PC-3 (cell line): ENCODE measurements around the gene NFATC2. TPM values are rescaled to one million over a fixed set of nuclear protein-coding genes. Genes with fewer than 3 reads are reported as not detected.

Experiments used
- ATAC-seq: fragments of 200-7000 bp; cut with Tn5 transposase; 2 replicates; pipeline ENCODE4 v1.9.1; 2020; ENCODE audit warnings: mild to moderate bottlenecking, moderate library complexity
- BruUV-seq: library from RNA; stranded (reverse); fragments of 400-500 nt; replicated peaks from 2 replicates; lab custom pipeline; 2021; lab: Mats Ljungman, UMichigan
- CTCF ChIA-PET: fragments of 300-600 bp; sonication (Branson Sonifier 250); formaldehyde crosslinking; loops from one replicate; lab custom pipeline; 2022; ENCODE audit warnings: antibody characterized with exemption; lab: Charles Lee
- POLR2A ChIA-PET: fragments of 300-600 bp; sonication (Branson Sonifier 250); formaldehyde crosslinking; loops from one replicate; lab custom pipeline; 2022; ENCODE audit warnings: antibody characterized with exemption; ENCODE audit not compliant: unreplicated experiment; lab: Charles Lee
- DNase-seq: peaks from one replicate; pipeline ENCODE4 v3.0.0-alpha.2; 2015
- H2AFZ ChIP-seq: fragments of 300-600 bp; sonication (generic); 2 replicates; pipeline ENCODE4 v1.6.0; 2016; ENCODE audit warnings: antibody characterized with exemption, low read length
- H3F3A ChIP-seq: fragments of 300-600 bp; sonication (generic); one replicate; pipeline ENCODE4 v1.6.0; 2017; ENCODE audit warnings: antibody characterized with exemption, low read length, control low read depth, mild to moderate bottlenecking; ENCODE audit not compliant: unreplicated experiment
- H3K27ac ChIP-seq: fragments of 300-600 bp; sonication (generic); 2 replicates; pipeline ENCODE4 v1.5.1; 2016; ENCODE audit warnings: mild to moderate bottlenecking, low read length
- H3K27me3 ChIP-seq: fragments of 300-600 bp; sonication (generic); 2 replicates; pipeline ENCODE4 v1.6.1; 2016; ENCODE audit warnings: low read length, mixed read lengths
- H3K36me3 ChIP-seq: fragments of 300-600 bp; sonication (generic); 2 replicates; pipeline ENCODE4 v1.6.1; 2016; ENCODE audit warnings: low read depth, mixed run types, low read length, mixed read lengths
- H3K4me1 ChIP-seq: fragments of 300-600 bp; sonication (generic); 2 replicates; pipeline ENCODE4 v1.5.1; 2016; ENCODE audit warnings: low read length; ENCODE audit not compliant: insufficient read depth
- H3K4me2 ChIP-seq: fragments of 300-600 bp; sonication (generic); 2 replicates; pipeline ENCODE4 v1.6.0; 2016; ENCODE audit warnings: low read length
- H3K4me3 ChIP-seq: fragments of 300-600 bp; sonication (generic); 2 replicates; pipeline ENCODE4 v1.5.1; 2016; ENCODE audit warnings: mild to moderate bottlenecking, low read length, mixed read lengths
- H3K79me2 ChIP-seq: fragments of 300-600 bp; sonication (generic); 2 replicates; pipeline ENCODE4 v1.6.1; 2017; ENCODE audit warnings: low read length, mixed read lengths
- H3K9ac ChIP-seq: fragments of 300-600 bp; sonication (generic); 2 replicates; pipeline ENCODE4 v1.6.0; 2016; ENCODE audit warnings: mild to moderate bottlenecking, low read length
- H3K9me2 ChIP-seq: fragments of 300-600 bp; sonication (generic); replicated peaks from 2 replicates; pipeline ENCODE4 v1.6.1; 2016; ENCODE audit warnings: mixed run types, low read length, mixed read lengths
- H3K9me3 ChIP-seq: fragments of 300-600 bp; sonication (generic); 2 replicates; pipeline ENCODE4 v1.6.1; 2016; ENCODE audit warnings: low read length, mixed read lengths
- H4K20me1 ChIP-seq: fragments of 300-600 bp; sonication (generic); 2 replicates; pipeline ENCODE4 v1.6.1; 2016; ENCODE audit warnings: low read length, mixed read lengths
- CTCF ChIP-seq: fragments of 300-600 bp; sonication (generic); conservative IDR thresholded peaks from 2 replicates; pipeline ENCODE4 v1.5.1; 2017; ENCODE audit warnings: antibody characterized with exemption, low read depth, mild to moderate bottlenecking, low read length
- EZH2 ChIP-seq: fragments of 300-600 bp; sonication (generic); IDR thresholded peaks from one replicate; pipeline ENCODE4 v1.6.1; 2017; ENCODE audit warnings: antibody characterized with exemption, mild to moderate bottlenecking, low read length; ENCODE audit not compliant: unreplicated experiment
- EZH2phosphoT487 ChIP-seq: fragments of 300-600 bp; sonication (generic); IDR thresholded peaks from 2 replicates; pipeline ENCODE4 v1.6.1; 2018; ENCODE audit warnings: mild to moderate bottlenecking, antibody characterized with exemption, low read length, borderline replicate concordance
- intact Hi-C: fragments of 100-400 bp; cut with micrococcal nuclease; formaldehyde crosslinking; loops from 2 replicates; pipeline ENCODE4 v1.9.0; 2023
- total RNA-seq: library from RNA; depleted of rRNA; stranded (reverse); fragments of >200 nt; gene quantifications from 2 replicates; pipeline ENCODE4 v1.2.3, GENCODE V29; 2014

Gene NFATC2
- total RNA-seq, 1 experiment from 2014 or later = 12.9 TPM

GRCh38 chr20:51401496-51401895 lies 141.0 kb downstream of the NFATC2 start:
- Histone ChIP-seq H3K9me3 (no peaks in the 10 kb centered on the region), H3K4me3 (no peak overlapping the region), H3K36me3 (no peaks in the 10 kb centered on the region), H3F3A (no peaks in the 10 kb centered on the region), H3K27me3 (no peaks in the 10 kb centered on the region), H3K9me2 (no peaks in the 10 kb centered on the region), H3K4me2 (no peak overlapping the region), H3K27ac (no peak overlapping the region), H3K79me2 (no peaks in the 10 kb centered on the region), H2AFZ (no peak overlapping the region), H3K9ac (no peak overlapping the region), H4K20me1 (no peaks in the 10 kb centered on the region), H3K4me1 (no peaks in the 10 kb centered on the region)
- intact Hi-C loops = no loop called here
- TF ChIP-seq EZH2phosphoT487 (no peak), CTCF (no peak), EZH2 (no peak)
- ChIA-PET POLR2A (no interaction called here), CTCF (interaction anchor here (0.6 to 1.0 kb wide), 2 partner anchors 128 to 414 kb away, joined by 3 to 4 read pairs; no protein-coding TSS in a partner anchor)
- BruUV-seq = no TSS peak
- DNase-seq (no peak), ATAC-seq (no peak)

- H3F3A ChIP-seq = no peaks in the 10 kb centered on the region
- no peaks in the 10 kb centered on the region for H3K79me2 ChIP-seq
- H3K27ac ChIP-seq = no peak overlapping the region
- BruUV-seq = no TSS peak
- H4K20me1 ChIP-seq = no peaks in the 10 kb centered on the region
- H3K36me3 ChIP-seq = no peaks in the 10 kb centered on the region
- H3K4me3 ChIP-seq = no peak overlapping the region
- no peaks in the 10 kb centered on the region for H3K9me3 ChIP-seq
- intact Hi-C loops = no loop called here
- no peaks in the 10 kb centered on the region for H3K27me3 ChIP-seq
- no peak overlapping the region for H3K9ac ChIP-seq
- TF ChIP-seq CTCF (no peak), EZH2 (no peak), EZH2phosphoT487 (no peak)
- no peak overlapping the region for H2AFZ ChIP-seq
- DNase-seq (no peak), ATAC-seq (no peak)
- CTCF ChIA-PET = no interaction called here
- H3K4me2 ChIP-seq = no peak overlapping the region
- H3K9me2 ChIP-seq = no peaks in the 10 kb centered on the region
- POLR2A ChIA-PET = no interaction called here
- H3K4me1 ChIP-seq = no peaks in the 10 kb centered on the region
These were observed 142.2 kb downstream of the NFATC2 start for GRCh38 chr20:51400051-51400926.
